SH-SY5Y (cell line): Measurements from ENCODE around the gene CHIT1.

Source experiments
- GATA2 ChIP-seq: IDR thresholded peaks from 2 replicates; pipeline ENCODE4 v1.6.1; 2011; ENCODE audit warnings: mild to moderate bottlenecking, low read depth, low read length
- GATA3 ChIP-seq: IDR thresholded peaks from 2 replicates; pipeline ENCODE4 v1.6.1; 2011; ENCODE audit warnings: low read depth, mild to moderate bottlenecking, low read length, moderate library complexity

CHIT1 gene

GRCh38 chr1:203177036-203177405 is 52.5 kb downstream of the CHIT1 start:
- TF ChIP-seq GATA3 (no peak), GATA2 (no peak)

- TF ChIP-seq GATA3 (no peak), GATA2 (no peak)
Observed at GRCh38 chr1:203176273-203177035, 53.0 kb downstream of the CHIT1 start.

- no peak for TF ChIP-seq GATA3
- no peak for TF ChIP-seq GATA2
Observed at GRCh38 chr1:203175827-203176241, 53.6 kb downstream of the CHIT1 start.

DNA sequence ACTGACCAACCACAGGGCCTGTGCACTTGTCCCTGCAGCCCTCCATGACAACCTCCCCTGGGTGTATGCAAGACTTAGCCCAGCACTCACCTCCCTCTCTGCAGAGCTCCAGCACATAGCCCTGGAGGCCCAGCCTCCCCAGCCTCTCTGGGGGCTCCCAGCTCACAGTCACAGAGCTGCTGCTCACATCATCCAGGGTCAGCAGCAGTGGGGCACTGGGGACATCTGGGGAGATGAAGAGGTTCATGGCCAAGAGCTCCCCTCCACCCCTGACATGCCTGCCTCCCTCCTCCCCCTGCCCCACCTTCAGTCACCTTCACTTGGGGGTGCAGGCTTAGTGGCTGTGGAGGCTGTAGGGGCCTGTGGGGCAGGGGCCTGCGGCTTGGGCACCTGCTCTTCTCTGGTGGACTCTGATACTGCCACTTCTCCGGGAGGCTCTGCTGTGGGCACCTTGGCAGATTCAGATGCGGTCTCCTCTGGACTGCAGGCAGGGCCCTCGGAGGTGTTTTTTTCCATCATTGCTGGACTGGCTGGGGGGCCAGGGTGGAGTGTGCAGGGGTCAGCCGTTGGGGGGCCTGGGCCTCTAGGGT is 54.1 kb downstream of the CHIT1 start, which contains the start of gene MYBPH:
MYBPH (minus strand) TSS at position 590 of the 590 bp plus-strand sequence; CDS start at position 519, 71 bp downstream.
- no peak for TF ChIP-seq GATA2
- no peak for TF ChIP-seq GATA3

DNA sequence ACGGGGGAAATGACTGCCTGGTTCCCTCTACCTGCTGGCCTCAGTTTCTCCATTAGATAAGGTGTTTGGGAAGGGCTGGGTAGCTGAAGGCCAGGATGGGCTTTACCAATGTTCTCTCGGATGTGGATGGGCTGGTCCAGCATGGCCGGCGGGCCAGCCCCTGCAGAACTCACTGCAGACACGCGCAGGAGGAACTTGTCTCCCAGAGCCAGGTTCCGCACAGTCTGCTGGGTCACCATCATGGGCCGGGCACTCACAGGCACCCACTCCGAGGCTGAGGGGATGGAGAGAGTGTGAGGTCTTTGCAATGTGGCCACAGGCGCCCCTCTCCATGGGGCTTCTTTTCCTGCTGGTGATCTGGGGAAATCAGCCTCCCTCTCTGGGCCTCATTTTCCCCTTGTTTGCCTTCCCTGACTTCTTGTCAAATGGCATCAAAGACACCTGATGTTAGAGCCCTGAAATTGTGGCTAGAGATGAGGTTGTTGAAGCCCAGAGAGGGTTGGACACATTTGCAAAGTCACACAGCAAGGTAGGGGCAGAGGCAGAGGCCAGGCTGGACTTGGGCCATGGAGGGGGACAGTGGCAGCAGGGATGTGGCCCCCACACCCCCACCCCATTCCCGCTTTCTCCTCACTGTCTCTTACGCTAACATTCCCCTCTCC is 55.0 kb downstream of the CHIT1 start:
- no peak for TF ChIP-seq GATA2
- no peak for TF ChIP-seq GATA3

DNA sequence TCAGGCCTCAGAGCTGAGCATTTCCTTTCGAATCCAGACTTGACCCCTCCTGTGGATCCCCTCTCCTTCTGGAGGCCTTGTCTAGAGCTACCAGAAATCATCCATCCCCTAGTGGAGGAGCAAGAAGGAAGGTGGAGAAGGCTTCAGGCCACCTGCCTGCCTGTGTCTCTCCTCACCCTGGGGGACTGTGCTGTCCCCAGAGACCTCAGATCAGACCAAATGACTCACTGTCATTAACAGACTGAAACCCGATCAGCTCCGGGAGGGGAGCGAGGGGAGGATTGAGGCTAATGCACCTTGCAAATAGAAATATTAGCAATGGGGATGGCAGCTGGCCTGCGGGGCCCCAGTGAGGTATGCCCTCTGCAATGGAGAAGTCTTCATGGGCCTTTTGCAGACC is 55.9 kb downstream of the CHIT1 start:
- TF ChIP-seq GATA3, result no peak
- TF ChIP-seq GATA2, result no peak

- TF ChIP-seq GATA2, result no peak
- no peak for TF ChIP-seq GATA3
Observed at GRCh38 chr1:203173011-203173555, 56.4 kb downstream of the CHIT1 start.

- TF ChIP-seq GATA3, result no peak
- TF ChIP-seq GATA2, result no peak
Observed at GRCh38 chr1:203172184-203173010, 57.1 kb downstream of the CHIT1 start.

DNA sequence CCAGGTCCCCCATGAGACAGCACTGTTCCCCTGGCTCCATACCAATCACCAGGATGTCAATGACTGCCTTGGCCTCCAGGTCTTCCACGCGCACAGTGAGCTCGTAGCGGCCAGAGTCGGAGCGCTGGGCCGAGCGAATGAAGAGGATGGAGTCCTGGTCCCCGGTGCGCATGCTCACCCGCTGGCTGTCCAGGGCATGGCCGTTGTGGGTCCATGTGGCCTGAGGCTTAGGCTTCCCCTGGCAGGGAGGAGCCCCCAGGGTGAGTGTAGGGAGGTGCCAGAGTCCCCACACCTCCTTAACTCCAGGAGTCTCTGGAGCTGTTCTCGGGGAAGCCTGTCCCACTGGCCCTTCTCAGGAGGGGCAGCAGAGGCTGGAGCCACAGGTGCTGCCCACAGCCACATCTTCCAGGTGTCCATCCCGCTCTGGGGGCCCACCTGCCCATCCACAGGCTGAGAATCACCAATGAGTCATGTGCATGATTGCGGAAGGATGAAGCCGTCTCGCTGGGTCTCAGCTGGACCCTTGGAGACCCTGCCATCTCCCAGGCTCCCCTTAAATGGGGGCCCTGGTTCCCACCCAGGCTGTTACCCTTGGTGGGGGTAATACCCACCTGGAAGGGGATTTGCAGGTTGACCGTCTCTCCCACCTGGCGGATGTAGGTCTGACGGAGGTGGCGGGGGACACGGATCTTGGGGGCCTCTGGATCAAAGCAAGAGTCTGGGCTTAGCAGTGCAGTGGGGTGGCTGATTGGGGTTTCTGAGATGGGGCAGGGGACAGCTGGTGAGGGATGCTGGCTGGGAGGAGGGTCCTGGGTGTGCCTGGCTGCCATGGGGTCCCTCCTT is 57.9 kb downstream of the CHIT1 start:
- TF ChIP-seq GATA2 (no peak), GATA3 (no peak)

GRCh38 chr1:203170625-203171330 is 58.7 kb downstream of the CHIT1 start:
- TF ChIP-seq GATA3 (no peak), GATA2 (no peak)

GRCh38 chr1:203169770-203170520 is 59.5 kb downstream of the CHIT1 start:
- no peak for TF ChIP-seq GATA3
- no peak for TF ChIP-seq GATA2

DNA sequence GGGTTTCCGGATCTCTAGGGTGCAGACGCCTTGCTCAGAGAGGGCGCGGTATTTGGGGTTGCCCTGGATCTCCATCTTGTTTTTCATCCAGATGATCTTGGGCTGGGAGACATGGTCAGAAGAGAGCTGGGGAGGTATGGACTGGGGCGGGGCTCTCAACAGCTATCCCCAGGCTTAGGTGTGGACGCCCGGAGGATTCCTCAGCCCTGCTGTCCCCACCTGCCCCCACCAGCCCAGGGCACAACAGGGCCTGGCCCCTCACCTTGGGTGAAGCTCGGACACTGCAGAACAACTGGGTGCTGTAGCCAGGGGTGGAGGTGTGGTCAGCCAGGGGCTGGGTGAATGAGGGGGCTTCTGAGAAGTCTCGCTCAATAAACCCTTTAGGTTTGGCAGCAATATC is 60.5 kb downstream of the CHIT1 start:
- TF ChIP-seq GATA2 (no peak), GATA3 (no peak)
